ENCODE measurements around the gene OTX2.
A peak's percentile ranks its signal among the peaks of the same experiment; 100 is the strongest.

Gene OTX2

DNA sequence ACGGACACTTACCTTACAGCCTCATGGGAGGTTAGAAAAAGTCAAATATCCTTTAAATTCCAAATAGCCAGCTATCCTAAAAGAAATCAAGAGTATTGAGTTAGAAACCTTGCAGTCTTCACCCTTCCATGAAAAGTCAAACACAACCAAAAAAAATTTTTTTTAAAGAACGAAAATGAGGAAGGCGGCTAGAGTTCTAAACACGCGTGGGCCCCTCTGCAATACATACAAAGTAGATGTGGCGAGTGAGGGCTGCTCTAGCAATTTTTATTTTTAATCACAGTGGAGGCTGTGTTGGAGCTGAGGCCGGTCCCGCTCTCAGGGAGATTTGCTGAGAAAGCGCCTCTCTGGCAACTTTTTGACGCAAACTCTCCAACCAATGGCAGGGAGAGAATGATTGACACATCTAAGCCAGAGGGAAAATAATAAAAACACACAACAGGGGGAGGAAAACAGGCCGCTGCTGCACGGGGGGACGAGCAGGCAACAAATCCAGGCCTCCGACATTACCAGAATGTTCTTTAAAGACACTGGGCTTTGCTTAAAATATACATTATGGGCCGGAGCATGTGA is at the start of gene OTX2:
TSS of gene OTX2 (minus strand) at position 333 of the 573 bp plus-strand sequence. CDS start 5,023 bp downstream, outside the sequence.
- DNase-seq = no peak

DNA sequence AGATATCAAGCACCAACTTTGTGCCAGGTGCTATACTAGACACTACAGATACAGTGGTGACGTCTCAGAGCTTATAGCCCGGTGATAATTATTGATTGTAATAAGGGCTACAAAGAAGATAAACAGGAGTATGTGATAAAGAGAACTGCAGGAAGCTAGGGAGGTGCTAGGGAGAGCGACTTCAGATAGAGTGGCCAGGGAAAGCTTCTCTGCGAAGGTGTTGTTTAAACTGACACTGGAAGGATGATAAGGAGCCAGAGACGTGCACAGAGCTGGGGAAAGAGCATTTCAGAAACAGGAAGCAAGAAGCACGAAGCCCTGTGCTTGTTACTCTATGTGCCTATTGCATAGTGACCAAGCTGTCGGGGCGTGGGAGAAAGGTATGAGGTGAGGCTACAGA is 48.1 kb upstream of the OTX2 start:
- DNase-seq = no peak

DNA sequence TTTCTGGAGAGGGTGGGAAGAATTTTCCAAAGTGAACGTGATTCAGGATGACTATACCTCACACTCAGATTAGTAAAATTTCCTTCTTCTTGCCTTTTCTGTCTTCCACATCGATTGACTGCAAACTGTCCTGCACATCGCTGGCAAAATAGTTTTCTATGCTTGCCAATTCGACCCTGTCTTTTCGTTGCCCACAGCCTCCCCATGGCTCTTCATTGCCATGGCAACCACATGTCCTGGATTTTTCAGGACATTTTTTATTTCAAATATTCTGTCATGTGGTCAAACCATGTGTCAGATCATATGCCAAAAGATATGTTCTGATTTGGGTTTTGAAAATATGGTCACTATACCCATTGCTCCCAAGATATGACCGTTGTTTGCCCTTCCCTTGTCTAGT is 46.9 kb upstream of the OTX2 start:
- DNase-seq = no peak

DNA sequence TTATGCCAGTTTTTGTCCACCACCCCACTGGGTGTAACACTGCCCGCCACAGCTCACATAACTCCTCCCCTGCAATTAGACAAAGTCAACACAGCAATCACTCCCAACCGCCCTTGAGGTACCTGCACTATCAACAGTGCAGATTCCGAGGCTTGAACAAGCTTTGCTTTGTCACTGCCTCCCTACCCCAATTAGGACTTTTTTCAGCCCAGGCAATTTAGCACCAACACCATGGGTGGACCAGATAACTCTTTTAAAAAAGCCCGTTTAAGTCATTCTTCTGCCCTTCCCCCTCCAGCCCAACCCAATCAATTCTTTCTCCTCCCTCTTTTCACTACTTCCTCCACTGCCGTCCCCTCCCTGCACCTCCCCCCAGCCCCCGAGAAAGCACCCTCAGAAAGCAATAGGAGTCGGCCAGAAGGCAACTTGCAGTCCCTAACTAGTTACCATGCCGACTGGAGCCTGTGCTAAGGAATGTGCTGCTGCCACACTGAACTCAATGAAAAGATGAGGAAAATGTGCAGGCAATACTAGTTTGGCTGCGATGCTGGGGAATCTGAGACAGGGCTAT is 45.7 kb upstream of the OTX2 start:
- DNase-seq = peak; percentile 73

DNA sequence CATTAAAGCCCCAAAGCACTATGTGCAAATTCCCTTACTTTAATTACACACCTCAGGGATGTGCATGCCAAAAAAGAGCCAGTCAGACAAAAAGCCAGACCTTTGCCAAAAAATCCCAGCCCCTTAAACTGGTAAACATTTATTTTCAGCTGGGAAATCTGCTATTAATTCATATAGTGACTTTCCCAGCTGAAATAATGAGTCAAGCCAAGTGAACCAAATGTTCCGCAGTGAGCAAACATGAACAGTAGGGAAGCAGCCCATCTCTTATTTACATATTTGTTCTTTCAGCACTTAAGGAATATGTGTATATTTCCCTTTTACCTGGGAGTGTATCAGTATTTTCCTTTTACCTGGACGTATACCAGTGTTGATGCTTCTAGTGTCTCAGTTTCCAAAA is 44.0 kb upstream of the OTX2 start:
- DNase-seq = peak; percentile 61

DNA sequence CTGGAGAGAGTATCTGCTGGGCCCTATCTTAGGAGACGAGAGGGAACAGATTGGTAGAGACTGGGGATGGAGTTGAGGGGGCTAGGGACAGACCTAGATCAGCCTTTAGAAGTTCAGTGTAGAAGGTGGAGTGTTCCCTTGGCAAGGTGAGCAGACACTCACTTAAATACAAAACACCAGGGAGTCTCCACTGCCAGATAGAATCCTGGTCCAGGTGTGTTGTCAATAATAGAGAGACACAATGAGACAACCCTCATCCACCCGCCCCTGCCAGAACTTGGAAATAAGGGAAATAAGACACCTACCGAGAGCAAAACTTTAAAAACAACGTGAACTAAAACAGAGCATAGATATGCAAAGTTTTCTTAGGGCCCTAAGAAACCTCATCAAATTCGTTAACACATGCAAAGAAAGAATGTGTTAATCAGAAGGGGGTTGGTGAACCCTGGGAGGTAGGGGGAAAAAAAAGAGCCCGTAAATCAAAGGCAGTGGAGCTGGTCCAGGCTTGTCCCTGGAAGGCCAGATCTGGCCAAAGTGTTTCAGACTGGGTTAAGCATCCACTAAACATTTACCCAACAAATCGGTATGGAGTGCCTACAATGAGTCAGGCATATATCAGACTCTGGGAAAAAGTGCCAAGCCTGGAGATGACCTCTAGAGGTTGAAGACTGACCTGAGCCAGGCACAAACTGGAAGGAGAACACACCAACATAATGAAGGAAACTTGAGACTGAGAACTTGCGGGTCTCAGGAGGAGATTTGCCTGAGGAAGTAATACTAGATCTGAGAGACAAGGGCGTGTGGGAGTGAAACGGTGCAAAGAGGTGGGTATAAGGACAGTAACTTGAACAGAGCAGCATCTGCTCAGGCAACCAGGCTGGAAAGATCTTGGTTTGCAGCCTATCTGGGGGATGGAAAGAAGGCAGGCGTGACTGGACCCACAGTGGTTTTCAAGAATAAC is 37.0 kb upstream of the OTX2 start:
- no peak for DNase-seq

DNA sequence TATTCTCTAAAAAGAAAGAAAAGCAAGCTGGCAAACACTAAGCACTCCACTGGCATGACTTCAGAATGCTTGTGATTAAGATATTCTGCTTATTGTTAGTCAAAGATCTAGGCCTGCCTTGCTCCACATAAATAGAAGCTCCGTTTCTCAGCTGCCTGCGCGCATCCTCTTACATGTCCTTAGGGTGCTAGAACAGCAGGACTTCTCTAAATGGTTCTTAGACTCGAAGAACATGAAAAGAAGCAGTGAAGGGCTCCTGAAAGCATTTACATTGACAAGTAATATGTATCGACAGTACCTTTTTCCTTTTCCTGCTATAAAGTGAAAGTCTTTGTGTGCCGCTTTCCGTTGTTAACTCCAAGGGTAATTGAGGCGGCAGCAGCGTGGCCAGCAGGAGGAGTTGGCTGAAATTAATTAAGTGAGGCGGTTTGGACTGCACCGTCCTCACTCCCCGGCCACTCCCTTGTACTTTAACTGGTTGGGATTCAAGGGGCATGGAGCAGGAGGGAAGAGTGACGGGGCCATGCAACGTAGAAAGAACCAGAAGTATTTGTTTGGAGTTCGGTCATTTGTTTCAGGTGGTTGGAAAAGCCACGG is 34.2 kb upstream of the OTX2 start:
- DNase-seq = no peak

DNA sequence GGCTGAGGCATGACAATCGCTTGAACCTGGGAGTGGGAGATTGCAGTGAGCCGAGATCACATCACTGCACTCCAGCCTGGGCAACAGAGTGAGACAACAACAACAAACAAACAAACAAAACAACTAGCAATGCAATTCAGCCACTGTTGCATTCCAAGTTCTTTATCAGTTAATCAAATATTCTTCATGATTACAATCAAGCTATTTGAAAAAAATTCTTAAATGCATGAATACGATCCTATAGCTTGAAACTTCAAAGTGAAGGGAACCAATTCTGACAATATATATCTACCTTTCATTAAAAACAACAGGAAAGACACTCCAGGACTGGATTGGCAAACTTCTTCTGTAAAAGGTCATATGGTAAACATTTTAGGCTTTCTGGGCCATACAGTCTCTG is 31.3 kb upstream of the OTX2 start:
- DNase-seq = no peak

DNA sequence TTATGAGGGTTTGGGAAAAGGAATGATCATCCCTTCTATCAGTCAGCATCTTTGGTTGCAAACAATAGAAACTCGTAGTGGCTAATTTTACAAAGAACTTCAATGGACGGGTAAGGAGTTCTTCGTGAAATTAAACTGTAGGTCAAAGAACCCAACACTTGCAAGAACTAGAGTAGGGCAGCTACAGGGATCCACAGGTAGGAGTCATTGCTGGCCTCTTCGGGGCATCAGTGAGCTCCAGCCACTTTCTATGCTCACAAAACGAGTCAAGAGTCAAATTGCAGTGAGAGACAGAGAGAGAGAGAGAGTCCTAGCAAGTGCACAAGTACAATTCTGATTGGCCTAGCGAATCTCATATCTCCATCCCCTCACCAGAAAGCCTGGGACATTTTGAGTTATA is 29.9 kb upstream of the OTX2 start:
- DNase-seq = no peak

DNA sequence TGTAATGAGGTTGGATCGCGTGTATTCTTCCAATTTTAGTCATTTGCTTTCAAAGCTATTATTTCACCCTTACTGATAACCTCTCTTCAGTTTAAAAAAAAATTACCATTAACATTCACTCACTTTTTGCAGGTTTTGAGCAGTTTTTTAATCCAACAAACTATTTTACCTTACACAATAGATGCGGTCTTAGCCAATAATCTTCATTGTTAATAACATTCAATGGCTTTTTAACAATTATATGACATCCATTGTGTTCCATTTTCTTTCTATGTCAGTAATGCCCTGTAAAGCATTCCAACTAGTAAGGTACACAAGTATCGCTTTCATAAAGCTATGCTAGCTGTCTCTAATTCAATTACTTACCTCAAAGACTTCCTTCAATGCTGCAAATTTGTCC is 18.9 kb upstream of the OTX2 start:
- no peak for DNase-seq

DNA sequence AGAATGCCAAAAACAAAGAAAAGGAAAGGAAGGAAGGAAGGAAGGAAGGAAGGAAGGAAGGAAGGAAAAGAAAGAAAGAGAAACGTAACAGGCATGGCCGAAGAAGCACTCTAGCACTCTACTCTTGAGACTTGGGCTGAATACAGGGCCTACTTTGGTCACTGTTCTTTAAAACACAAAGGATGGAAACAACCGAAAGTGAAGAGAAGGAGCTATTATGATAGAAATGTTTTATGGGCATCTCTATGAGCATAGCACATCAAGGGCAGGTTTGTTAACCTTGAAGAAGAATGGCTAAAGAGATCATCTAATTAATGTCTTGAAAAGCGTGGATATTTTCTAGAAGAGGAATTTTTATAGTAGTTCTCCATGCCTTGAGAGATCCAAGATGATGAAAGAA is 15.9 kb upstream of the OTX2 start:
- no peak for DNase-seq

DNA sequence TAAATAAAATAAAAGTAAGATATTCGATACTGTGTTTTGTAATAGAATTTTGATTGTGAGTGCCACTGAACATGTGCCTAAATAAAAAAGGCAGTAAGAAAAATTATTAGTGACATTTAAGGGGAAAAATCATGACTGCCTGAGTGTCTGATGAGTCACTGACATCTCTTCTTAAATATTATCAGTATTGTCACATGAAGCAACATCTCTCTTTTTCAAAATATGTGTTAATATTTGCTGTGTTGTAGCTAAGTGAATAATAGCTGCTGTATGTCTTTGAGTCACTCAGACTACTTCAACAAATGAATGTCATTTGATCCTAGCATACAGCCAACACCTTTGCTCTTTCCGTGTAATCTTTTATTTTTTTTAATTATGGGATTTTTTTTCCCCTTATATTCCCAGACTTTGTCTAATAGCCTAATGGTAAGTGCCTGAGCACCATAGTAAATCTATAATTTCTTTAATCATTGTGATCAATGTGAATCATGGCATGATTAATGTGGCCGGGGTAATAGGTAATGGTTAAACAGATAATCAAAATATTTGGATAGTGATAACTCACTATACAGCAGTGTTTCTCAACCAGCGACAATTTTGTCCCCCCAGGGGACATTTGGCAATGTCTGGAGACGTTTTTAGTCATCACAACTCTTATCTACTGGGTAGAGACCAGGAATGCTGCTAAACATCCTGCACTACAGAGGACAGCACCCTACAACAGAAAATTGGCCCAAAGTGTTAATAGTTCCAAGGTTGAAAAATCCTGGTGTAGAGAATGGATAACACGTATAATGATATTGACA is 11.7 kb upstream of the OTX2 start:
- no peak for DNase-seq

DNA sequence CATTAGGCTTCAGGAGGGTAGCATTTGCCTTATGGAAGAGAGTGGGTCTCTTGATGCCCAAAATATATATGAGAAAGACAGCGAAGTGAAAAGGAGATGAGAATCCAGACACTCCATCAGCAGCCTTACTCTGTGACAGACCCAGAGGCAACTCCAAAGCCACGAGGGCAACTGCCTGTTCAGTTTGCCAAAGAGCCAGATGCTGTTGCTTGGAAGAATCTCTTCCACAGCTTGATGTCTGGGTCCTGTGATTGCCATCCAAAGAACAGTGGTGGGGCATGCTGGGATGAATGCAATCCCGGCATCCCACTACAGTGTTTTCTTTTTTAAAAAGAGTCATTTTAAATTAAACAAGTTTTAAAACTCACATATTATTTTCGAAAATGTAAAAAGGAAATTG is 10.9 kb upstream of the OTX2 start:
- DNase-seq = no peak

DNA sequence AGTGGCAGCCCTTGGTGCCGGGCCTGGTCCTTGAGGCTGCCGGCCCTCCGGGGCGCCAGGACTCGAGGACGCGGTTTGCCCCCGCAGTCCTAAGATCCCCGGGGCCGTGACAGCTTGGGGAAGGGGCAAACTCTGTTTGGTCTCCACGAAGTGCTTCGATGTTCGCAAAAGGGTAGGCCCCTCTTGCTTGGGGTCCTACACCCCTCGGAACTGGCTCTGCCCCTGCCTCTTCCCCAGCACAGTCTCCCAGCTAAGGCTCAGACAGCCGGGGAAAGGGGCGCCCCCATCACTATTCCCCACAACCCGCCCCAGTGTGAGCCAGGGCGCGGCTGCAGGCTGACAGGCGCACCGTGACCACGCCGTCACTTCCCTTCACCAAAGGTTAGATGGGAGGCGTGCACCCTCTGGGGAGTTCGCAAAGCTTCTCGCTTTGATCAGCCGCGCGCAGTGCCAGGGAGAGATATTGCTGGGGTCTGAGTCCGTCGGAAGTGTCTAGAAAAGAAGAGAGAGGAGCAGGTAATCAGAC is 7.2 kb upstream of the OTX2 start:
- DNase-seq = no peak

DNA sequence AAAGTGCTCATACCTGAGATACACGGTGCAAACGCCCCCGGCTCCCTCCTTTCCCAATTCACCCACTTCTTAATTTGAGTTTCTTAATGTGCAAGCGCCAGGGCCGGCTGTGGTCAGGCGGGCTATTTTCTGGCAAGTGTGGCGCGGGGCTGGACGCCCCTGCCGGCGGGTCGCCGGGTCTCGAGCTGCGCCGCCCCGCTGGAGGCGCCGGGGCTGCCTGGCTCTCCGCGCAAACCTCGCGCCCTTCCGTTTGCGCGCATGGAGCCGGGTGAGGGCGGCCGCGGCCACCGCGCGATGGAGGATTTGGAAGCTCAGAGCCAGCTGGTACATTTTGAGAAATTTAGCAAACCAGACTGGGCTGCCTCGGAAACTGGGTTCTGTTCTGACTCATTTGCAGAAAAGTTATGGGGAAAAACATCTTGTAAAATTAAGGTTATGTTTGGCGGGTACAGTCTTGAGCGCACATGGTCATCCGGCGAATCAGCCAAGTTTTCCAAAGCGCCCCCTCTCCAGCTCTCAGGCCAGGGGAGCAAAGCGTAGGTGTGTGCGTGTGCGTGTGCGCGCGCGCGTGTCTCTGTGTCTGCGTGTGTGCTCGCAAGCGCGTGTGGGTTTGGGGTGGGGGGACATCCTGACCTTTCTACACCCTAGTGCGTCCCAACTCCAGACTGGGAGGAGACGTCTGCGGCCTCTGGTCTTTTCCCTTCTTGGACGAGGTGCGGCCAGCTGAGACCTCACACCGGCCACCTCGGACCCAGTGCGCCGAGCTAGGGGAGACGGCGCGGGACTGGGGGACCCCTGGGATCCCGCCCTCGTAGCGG is 6.5 kb upstream of the OTX2 start:
- DNase-seq = no peak

DNA sequence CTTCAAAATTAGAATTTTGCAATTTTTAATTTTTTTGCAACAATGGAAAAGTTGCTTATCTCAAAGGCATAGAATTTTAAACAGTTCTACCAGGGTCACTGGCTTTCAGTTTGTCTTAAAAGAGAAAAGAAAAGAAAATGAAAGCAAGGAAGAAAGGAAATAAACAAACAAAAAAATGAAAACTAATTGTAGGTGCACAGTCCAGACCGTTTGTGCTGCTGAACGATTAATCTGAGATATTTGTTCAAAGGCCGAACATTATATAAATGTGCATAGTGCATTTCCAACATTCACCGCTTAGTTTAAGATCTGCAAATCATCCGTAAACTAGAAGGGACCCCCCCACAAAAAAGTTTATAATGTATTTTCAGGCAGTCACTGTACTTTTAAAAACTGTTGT is 5.5 kb upstream of the OTX2 start:
- no peak for DNase-seq

DNA sequence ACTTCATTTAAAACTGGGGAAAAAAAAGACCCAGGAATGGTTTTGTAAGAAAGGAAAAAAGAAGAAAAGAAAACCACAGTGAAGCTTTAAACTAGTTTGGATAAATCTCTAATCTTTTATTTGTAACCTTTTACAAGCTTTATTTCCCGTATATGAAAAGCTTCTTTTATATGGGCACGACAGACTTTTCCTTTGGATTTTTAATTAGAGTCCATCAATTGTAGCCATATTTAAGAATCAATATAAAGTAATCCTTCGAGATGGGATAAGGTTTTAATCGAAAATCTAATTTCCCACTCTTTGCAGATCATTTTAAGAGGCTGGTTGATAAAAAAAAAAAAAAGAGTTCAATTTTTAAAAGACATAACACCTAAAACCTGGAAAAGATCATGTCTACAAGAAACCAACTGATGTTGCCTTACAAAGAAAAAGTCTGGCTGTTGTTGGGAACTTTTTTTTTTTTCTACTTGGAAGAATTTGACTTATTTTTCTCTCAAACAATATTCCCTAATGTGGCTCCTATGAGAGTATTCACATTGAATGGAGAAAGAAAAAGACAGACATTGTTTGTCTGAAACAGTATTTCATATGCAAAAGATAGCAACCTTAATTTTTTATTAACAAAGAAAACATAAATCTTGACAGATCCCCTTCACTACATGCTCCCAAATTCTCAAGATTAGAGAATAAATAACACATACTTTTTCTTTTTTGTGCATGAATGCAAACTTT is 4.9 kb upstream of the OTX2 start:
- DNase-seq = no peak

DNA sequence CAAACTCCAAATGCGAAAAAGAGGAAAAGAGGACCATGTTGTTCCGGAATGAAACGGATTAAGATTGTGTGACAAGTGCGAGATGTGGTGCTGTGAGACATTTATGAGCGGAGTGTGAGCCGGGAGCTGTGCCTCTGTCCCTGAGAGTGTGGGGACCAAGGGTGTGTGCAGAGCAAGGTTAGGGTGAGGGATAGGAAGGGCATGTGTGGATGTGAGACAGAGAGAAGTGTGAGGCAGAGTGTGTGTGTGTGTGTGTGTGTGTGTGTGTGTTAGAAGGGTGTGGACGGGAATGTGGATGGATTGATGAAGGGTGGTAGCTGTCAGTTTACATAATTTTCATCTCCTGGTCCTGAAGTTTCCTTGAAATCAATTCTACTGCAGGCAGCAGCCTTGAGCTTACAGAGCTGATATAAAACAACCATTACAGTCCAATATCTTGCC is 4.3 kb upstream of the OTX2 start:
- no peak for DNase-seq

DNA sequence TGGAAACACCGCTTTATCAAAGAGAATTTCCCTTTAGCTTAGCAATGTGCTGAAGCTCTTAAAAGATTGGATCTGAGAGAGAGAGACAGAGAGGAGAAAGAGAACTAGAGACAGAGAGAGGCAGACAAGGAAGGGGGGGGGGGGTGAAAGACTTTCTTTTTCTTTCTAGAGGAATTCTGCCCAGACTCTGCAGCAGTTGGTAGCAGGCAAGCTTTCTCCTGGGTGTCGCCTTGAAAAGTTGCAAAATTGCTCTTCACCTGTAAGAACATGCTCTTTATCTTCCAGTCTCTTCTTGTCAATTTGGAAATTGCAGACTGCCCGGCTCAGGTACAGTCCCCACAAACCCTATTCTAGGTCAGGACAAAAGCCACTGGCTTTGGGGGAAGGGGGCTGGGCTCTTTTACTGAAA is 2.9 kb upstream of the OTX2 start:
- DNase-seq = no peak

DNA sequence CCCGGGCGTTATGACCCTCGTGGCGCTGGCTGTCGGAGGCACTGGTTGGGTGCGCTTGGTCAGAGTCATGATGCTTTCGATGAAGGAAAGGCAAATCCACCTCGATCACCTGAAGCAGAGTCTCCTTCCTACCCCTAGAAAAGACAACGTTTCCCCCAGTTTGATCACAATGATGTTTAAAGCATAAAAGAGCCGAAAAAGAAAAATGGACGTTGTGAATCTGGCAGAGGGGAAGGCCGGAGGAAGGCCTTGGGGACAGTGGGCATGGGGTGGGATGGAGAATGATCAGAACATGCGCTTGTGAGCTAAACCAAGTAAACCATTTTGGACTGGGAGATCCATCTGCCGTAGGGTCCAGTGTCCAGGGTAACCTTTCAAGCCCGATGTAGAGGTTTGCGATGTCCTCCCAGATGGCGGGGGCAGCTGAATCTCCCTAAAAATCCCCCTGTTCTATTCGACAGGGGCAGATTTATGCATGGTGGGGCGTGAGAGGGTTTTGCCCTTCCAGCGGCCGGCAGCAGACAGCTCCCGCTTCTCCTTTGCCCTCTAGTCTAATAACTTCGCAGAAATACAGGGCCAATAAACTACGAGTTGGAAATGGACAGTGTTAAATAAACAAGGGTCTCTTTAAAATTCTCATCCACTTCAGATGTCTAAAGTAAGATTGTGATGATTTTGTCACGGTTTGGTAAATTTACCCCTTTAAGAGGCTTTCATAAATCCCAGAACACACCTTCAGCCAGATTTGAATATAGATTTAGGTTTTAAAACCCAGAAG is 2.3 kb upstream of the OTX2 start:
- DNase-seq = no peak
